GM21825 (cell line): ENCODE results near the gene IFNE.

ENCODE experiments used
- ATAC-seq: cut with Tn5 transposase; IDR thresholded peaks from one replicate; pipeline ENCODE4 v1.9.1; 2021; ENCODE audit warnings: mild to moderate bottlenecking, moderate library complexity; ENCODE audit not compliant: unreplicated experiment

The IFNE gene, protein sequence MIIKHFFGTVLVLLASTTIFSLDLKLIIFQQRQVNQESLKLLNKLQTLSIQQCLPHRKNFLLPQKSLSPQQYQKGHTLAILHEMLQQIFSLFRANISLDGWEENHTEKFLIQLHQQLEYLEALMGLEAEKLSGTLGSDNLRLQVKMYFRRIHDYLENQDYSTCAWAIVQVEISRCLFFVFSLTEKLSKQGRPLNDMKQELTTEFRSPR

GRCh38 chr9:21482213-21482612, at the start of gene IFNE:
TSS of gene IFNE (minus strand) at chr9:21482313. CDS start at chr9:21481694, 619 bp downstream.
- ATAC-seq: no peak

GRCh38 chr9:21528123-21528808, 46.2 kb upstream of the IFNE start:
- ATAC-seq: no peak

DNA sequence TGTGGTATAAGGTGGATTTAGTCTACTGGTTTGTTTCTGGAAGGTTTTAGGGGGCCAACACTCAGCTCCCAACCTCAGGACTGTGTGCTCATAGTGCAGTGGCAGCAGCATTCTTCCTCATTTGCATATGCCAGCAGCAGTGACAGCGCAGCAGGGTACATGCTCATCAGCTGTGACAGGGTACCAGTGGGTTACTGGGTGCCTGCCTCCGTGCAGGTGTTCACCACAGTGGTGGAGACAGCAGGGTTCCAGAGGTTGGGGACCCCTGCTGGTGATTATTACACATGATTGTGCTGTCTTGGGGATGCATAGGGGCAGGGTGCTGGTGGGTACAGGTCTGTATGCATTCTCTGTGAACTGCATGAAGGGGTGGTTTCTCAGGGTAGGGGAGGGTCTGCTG, 45.5 kb upstream of the IFNE start:
- no peak for ATAC-seq

- ATAC-seq: no peak
Observed at GRCh38 chr9:21525174-21525573, 43.1 kb upstream of the IFNE start.

DNA sequence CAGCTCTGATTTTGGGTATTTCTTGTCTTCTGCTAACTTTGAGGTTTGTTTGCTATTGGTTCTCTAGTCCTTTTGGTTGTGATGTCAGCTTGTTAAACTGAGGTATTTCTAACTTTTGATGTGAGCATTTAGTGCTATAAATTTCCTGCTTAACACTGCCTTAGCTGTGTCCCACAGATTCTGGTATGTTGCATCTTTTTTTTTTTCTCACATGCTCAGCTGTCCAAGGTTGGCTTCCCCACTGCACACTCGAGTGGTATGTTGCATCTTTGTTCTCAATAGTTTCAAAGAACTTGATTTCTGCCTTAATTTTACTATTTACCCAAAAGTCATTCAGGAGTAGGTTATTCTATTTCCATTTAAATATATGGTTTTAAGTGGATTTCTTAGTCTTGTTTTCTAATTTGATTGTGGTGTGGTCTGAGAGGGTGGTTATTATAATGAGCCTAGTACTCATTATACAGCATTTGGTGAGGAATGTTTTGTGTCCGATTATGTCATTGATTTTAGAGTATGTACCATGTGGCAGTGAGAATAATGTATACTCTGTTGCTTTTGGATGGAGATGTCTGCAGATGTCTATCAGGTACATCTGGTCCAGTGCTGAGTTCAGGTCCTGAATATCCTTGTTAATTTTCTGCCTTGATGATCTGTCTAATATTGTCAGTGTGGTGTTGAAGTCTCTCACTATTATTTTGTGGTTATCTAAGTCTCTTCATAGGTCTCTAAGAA, 42.2 kb upstream of the IFNE start:
- ATAC-seq: no peak

- no peak for ATAC-seq
Observed at GRCh38 chr9:21523021-21524014, 41.2 kb upstream of the IFNE start.

DNA sequence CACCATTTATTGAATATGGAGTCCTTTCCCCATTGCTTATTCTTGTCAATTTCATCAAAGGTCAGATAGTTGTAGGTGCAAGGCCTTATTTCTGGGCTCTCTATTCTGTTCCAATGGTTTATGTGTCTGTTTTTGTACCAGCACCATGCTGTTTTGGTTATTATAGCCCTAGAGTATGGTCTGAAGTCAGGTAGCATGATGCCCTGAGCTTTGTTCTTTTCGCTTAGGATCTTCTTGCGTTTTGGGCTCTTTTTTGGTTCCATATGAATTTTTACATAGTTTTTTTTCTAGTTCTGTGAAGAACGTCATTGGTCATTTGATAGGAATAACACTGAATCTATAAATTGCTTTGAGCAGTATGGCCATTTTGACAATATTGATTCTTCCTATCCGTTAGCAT, 40.2 kb upstream of the IFNE start:
- no peak for ATAC-seq

DNA sequence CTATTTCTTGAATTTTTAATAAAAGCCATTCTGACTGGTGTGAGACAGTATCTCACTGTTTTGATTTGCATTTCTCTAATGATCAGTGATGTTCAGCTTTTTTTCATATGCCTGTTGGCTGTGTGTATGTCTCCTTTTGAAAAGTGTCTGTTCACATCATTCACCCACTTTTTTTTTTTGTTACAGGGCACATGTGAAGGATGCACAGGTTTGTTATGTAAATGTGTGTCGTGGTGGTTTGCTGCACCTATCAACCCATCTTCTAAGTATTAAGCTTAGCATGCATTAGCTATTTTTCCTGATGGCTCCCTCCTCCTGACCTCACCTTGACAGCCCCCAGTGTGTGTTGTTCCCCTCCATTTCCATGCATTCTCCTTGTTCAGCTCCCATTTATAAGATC, 39.3 kb upstream of the IFNE start:
- ATAC-seq: no peak

DNA sequence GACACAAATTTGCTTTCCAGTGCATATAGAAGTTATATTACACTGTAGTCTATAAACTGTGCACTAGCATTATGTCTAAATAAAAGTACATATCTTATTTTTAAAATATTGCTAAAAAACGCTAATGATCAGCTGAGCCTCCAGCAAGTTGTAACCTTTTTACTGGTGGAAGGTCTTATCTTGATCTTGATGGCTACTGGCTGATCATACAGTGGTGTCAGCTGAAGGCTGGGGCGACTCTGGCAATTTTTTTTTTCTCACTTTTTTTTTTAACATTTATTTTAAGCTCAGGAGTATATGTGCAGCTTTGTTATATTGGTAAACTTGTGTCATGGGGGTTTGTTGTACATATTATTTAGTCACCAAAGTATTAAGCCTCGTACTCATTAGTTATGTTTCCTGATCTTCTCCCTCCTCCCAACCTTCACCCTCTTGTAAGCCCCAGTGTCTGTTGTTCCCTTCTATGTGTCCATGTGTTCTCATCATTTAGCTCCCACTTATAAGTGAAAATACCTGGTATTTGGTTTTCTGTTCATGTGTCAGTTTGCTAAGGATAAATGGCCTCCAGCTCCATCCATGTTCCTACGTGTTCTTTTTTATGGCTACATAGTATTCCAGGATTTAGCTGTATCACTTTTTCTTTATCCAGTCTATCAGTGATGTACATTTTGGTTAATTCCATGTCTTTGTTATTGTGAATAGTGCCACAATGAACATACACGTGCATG, 38.6 kb upstream of the IFNE start:
- ATAC-seq: no peak

GRCh38 chr9:21519855-21520434, 37.8 kb upstream of the IFNE start:
- no peak for ATAC-seq

DNA sequence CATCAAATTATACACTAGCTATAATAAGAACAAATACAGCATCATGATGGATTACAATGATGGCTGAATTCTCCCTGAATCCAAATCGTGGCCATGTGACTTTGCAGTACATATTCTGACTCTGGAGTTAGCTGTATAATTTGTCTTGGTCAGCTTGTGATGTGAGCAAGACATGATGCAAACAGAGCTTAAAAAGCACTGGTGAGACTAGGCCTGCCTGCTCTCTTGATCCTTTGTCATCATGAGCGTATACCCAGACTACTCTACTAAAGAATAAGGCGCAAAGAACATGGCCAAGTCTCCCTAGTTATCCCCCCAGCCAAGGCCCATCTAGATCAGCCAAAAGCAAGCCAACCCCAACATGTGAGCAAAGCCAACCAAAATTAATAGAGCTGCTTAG, 34.7 kb upstream of the IFNE start:
- no peak for ATAC-seq

DNA sequence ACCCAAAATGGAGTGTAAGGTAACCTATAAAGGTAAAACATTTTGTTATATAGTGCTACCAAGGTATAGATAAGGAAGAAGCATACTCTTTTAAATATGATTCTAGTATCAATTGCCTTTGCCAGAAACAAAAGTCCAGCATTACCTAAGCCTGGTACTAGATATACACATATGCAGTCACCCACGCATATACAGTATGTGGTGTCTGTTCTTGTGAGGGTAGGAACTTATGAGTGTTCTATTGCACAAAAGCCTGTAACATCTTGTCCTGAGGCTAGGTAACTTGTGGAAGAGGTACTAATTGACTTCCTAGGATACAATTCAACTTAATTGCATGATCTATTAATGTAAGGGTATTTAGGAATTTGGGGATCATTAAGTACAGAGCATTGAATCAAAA, 31.3 kb upstream of the IFNE start:
- ATAC-seq: no peak

GRCh38 chr9:21510806-21511205, 28.7 kb upstream of the IFNE start:
- no peak for ATAC-seq

- no peak for ATAC-seq
Observed at GRCh38 chr9:21507483-21507790, 25.3 kb upstream of the IFNE start.

DNA sequence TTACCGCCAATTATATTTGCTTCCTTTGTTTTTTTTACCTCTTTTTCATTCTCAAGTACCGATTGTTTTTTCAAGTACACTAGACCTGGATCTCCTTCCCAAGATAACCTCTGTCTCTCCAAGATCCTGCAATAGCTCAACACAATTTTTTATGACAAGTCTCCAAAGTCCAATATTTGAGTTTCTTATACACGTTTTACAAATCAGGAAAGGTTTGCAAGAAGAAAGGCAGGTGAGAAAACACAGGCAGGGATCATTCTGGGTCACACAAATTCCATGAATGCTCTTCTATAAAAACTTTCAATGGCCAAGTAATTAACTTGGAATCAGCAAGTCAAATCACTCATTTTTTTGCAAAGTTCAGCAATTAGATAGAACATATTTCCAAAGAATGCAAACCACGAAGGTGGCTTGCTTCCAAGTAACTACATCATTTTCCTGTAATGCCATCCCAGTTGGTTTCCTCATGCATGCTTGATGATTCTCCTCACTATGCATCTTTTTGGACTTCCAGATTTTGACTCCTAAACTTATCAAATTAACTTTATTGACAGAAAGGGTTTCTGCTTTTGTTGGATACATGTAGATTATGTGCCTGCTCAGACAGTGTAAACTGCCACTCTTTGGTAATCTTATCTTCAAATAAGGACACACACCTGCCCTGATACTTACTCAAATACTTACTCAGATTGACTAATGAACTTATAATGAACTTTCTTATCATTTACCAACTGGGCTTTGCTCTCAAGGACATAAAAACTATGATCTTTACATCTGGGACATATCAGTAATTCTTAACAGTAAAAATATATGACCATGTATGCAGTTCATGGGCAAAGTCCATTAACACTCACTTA, 24.7 kb upstream of the IFNE start:
- ATAC-seq: no peak

GRCh38 chr9:21505425-21506179, 23.5 kb upstream of the IFNE start:
- no peak for ATAC-seq

DNA sequence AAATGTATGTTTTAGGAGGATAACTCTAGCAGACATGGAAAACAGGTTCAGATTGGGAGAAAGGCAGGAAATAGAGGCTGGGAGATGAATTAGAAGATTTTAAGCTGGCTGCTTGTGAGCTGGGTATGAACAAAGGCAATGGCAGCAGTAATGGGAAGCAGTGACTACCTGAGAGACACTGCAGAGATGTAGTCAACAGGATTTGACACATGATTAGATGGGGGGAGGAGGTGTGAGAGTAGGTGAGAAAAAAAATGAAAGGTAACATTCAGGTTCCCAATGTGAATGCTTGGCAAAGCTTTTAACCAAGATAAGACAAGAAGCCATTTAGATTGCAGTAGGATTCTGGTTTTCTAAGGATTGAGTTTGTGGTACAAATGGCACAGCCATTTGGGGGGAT, 22.8 kb upstream of the IFNE start:
- no peak for ATAC-seq

GRCh38 chr9:21504113-21504512, 22.0 kb upstream of the IFNE start:
- ATAC-seq: no peak

DNA sequence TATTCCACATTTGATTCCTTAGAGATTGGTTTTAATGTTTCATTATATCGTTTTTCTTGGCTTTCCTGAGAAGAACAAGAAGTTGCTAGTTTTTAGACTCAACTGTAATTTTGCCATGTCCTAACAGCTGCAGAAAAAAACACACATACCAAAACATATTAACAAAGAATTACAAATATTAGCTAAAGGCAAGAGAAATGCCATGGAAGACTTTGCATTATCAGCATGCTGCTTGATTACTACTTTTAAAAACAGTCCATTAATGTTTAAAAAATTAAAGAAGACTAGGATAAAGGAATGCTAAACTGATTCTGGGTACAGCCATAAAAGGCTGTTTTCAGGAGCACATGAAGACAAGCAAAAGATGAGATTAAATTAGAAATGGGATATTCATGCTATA, 20.5 kb upstream of the IFNE start:
- ATAC-seq: no peak
